ENCODE measurements around the gene SEC16A. TPM values are rescaled to one million over a fixed set of nuclear protein-coding genes. Genes with fewer than 3 reads are reported as not detected.

Gene SEC16A
- total and polyA plus RNA-seq, 4 donors: 44.2 to 78.8 (median 46.7) TPM

DNA sequence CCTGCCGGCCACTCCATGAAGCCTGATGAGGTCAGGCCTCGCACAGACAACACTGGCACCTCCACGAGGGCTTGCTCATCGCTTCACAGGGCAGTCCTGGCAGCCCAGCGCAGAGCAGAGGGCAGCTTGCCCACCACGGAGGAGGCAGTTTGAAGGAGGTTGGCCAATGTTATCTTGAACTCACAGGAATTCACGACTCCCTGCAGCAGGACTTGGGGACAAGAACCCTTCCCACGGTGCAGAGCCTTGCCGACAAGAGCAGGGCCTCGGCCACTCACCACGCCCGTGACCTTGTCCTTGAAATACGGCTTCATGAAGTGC lies 87.9 kb downstream of the SEC16A start:
- Histone ChIP-seq H3K4me3 (no peak overlapping the region), H3K36me3 (ENCODE audit: control insufficient read depth in 4 of 4, insufficient read depth in 4 of 4, low read length in 4 of 4) (peaks cover 5 to 58% (median 15%) of the 10 kb centered on the region in 4 donors), H3K27ac (ENCODE audit: low read depth in 1 of 2, low read length in 1 of 2) (no peak overlapping the region), H3K9me3 (ENCODE audit: control insufficient read depth in 4 of 4, insufficient read depth in 3 of 4, low read length in 3 of 4) (no peaks in the 10 kb centered on the region), H3K27me3 (ENCODE audit: control insufficient read depth in 3 of 3, insufficient read depth in 3 of 3, low read length in 2 of 3) (no peaks in the 10 kb centered on the region), H3K9ac (ENCODE audit: insufficient read depth in 1 of 2, low read length in 2 of 2) (no peak overlapping the region), H3K4me1 (ENCODE audit: control insufficient read depth in 5 of 5, insufficient read depth in 5 of 5, low read length in 5 of 5) (peaks cover 0 to 11% (median 6%) of the 10 kb centered on the region in 5 donors)
- 94% methylated on average over 13 of the region's 13 CpGs for WGBS, 2 donors
- ATAC-seq (ENCODE audit: insufficient read depth, low FRiP score): no peak
- TF ChIP-seq, protein P1, sequence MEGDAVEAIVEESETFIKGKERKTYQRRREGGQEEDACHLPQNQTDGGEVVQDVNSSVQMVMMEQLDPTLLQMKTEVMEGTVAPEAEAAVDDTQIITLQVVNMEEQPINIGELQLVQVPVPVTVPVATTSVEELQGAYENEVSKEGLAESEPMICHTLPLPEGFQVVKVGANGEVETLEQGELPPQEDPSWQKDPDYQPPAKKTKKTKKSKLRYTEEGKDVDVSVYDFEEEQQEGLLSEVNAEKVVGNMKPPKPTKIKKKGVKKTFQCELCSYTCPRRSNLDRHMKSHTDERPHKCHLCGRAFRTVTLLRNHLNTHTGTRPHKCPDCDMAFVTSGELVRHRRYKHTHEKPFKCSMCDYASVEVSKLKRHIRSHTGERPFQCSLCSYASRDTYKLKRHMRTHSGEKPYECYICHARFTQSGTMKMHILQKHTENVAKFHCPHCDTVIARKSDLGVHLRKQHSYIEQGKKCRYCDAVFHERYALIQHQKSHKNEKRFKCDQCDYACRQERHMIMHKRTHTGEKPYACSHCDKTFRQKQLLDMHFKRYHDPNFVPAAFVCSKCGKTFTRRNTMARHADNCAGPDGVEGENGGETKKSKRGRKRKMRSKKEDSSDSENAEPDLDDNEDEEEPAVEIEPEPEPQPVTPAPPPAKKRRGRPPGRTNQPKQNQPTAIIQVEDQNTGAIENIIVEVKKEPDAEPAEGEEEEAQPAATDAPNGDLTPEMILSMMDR (IDR thresholded peaks at IDR 0.05; ENCODE audit: control extremely low read depth, extremely low read depth): no peak
- DNase-seq: no peak

DNA sequence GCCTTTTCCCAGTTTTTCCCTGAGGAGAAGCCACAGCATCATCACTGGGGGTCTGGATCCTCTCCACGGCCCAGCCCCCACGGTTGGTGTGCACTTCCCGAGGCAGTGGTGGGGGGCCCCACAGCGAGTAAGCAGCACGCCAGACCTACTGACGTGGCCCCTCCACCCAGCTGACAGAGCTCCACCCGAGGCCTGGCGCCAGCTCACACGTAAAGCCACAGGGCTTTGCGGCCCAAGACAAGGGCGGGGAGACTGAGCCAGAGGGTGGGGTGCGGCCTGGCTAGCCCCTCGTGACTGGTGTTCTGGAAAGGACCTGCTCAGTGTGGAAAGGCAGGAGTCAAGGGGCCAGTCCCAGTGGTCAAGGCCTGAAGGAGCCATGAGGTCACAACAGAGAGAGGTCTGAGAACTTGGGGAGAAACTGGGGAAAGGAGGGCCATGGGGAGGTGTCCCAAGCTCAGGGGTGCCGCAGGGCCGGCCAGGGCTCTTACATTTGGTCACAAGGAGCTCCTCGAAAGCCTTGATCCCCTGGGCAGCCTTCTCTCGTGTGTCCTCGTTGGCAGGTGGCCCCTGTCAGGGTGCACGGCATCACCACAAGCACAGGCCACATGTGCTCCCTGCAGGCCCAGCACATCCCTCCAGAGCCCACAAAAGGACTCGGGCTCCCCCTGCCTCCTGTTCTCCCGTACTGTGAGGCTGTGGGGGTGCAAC lies 88.4 kb downstream of the SEC16A start:
- H3K36me3 ChIP-seq (ENCODE audit: control insufficient read depth in 4 of 4, insufficient read depth in 4 of 4, low read length in 4 of 4): peaks cover 5 to 63% (median 15%) of the 10 kb centered on the region in 4 donors
- no peaks in the 10 kb centered on the region for H3K27me3 ChIP-seq (ENCODE audit: control insufficient read depth in 3 of 3, insufficient read depth in 3 of 3, low read length in 2 of 3)
- peaks cover 0 to 11% (median 6%) of the 10 kb centered on the region in 5 donors for H3K4me1 ChIP-seq (ENCODE audit: control insufficient read depth in 5 of 5, insufficient read depth in 5 of 5, low read length in 5 of 5)
- H3K4me3 ChIP-seq: no peak overlapping the region
- ATAC-seq (ENCODE audit: insufficient read depth, low FRiP score): no peak
- DNase-seq: no peak
- TF ChIP-seq, protein P1 (IDR thresholded peaks at IDR 0.05; ENCODE audit: control extremely low read depth, extremely low read depth): no peak
- H3K9ac ChIP-seq (ENCODE audit: insufficient read depth in 1 of 2, low read length in 2 of 2): no peak overlapping the region
- no peak overlapping the region for H3K27ac ChIP-seq (ENCODE audit: low read depth in 1 of 2, low read length in 1 of 2)
- H3K9me3 ChIP-seq (ENCODE audit: control insufficient read depth in 4 of 4, insufficient read depth in 3 of 4, low read length in 3 of 4): no peaks in the 10 kb centered on the region
- WGBS, 2 donors: 95 to 98% methylated on average over 18 to 21 of the region's 21 CpGs

DNA sequence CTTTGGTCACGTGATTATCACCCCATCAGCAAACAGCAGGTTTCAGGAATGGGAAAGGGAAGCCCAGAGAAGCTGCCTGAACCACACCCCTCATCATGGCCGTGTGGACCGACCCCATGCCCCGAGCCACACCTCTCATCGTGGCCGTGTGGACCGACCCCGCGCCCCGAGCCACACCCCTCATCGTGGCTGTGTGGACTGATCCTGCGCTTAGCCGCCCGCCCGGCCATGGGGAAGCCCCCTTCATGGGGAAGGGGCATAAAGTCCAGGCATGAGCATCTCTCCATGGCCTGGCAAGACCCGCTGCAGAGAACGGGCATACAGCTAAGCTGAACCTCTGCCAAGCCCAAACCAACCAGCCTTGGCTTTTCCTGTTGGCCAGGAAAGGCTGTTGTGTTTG lies 89.3 kb downstream of the SEC16A start:
- no peaks in the 10 kb centered on the region for H3K9me3 ChIP-seq (ENCODE audit: control insufficient read depth in 4 of 4, insufficient read depth in 3 of 4, low read length in 3 of 4)
- no peak for ATAC-seq (ENCODE audit: insufficient read depth, low FRiP score)
- H3K27ac ChIP-seq (ENCODE audit: low read depth in 1 of 2, low read length in 1 of 2): no peak overlapping the region
- no peak for DNase-seq
- H3K27me3 ChIP-seq (ENCODE audit: control insufficient read depth in 3 of 3, insufficient read depth in 3 of 3, low read length in 2 of 3): no peaks in the 10 kb centered on the region
- H3K4me1 ChIP-seq (ENCODE audit: control insufficient read depth in 5 of 5, insufficient read depth in 5 of 5, low read length in 5 of 5): peaks cover 0 to 2% (median 0%) of the 10 kb centered on the region in 5 donors
- H3K4me3 ChIP-seq: no peak overlapping the region
- peaks cover 5 to 68% (median 15%) of the 10 kb centered on the region in 4 donors for H3K36me3 ChIP-seq (ENCODE audit: control insufficient read depth in 4 of 4, insufficient read depth in 4 of 4, low read length in 4 of 4)
- 90 to 98% methylated on average over 17 of the region's 17 CpGs for WGBS, 2 donors
- no peak overlapping the region for H3K9ac ChIP-seq (ENCODE audit: insufficient read depth in 1 of 2, low read length in 2 of 2)
- TF ChIP-seq, protein P1 (IDR thresholded peaks at IDR 0.05; ENCODE audit: control extremely low read depth, extremely low read depth): no peak

Measured in lung (tissue), 12 donors.